ENCODE data around the gene TRAP1. TPM values are rescaled to one million over a fixed set of nuclear protein-coding genes. Genes with fewer than 3 reads are reported as not detected.

The TRAP1 gene
- total RNA-seq, 2 experiments from 2014 or later, result 185 to 242 TPM

- Histone ChIP-seq H3K9me3 (ENCODE audit: low read length) (no peaks in the 10 kb centered on the region), H3K4me3 (ENCODE audit: low read depth, low read length, poor library complexity, severe bottlenecking) (no peak overlapping the region), H2AFZ (ENCODE audit: low read length) (no peak overlapping the region), H3K27ac (ENCODE audit: low read depth, low read length, poor library complexity, severe bottlenecking) (no peak overlapping the region), H3K36me3 (ENCODE audit: insufficient read depth, low read length) (peaks cover 84% of the 10 kb centered on the region), H3K9me2 (ENCODE audit: insufficient read depth, low read length) (no peaks in the 10 kb centered on the region), H3K4me1 (ENCODE audit: insufficient read depth, low read length, poor library complexity, severe bottlenecking) (peaks cover 12% of the 10 kb centered on the region), H3K4me2 (ENCODE audit: low read length) (no peak overlapping the region), H3K79me2 (ENCODE audit: insufficient read depth, low read depth, low read length) (no peaks in the 10 kb centered on the region), H4K20me1 (ENCODE audit: insufficient read depth, low read length) (no peaks in the 10 kb centered on the region)
- no peak for DNase-seq (ENCODE audit: low spot score)
- POLR2A ChIA-PET, result no interaction called here
- no TSS peak for BruUV-seq (replicated peaks)
- intact Hi-C loops (cut with micrococcal nuclease; ENCODE audit: unreplicated experiment), result loop anchor here (5.0 kb wide), 1 partner anchor 141 kb away; no protein-coding TSS in a partner anchor
- TF ChIP-seq CTCF (conservative IDR thresholded peaks at IDR 0.05; ENCODE audit: low read length), result no peak
- TF ChIP-seq EZH2phosphoT487 (IDR thresholded peaks at IDR 0.05; ENCODE audit: borderline replicate concordance, low read depth, low read length), result no peak
- CTCF ChIA-PET (ENCODE audit: unreplicated experiment), result no interaction called here
Observed at GRCh38 chr16:3668626-3669025, 48.7 kb downstream of the TRAP1 start.

GRCh38 chr16:3665508-3665907, 51.8 kb downstream of the TRAP1 start:
- Histone ChIP-seq H4K20me1 (ENCODE audit: insufficient read depth, low read length) (no peaks in the 10 kb centered on the region), H2AFZ (ENCODE audit: low read length) (no peak overlapping the region), H3K79me2 (ENCODE audit: insufficient read depth, low read depth, low read length) (no peaks in the 10 kb centered on the region), H3K9me3 (ENCODE audit: low read length) (no peaks in the 10 kb centered on the region), H3K4me1 (ENCODE audit: insufficient read depth, low read length, poor library complexity, severe bottlenecking) (peaks cover 12% of the 10 kb centered on the region), H3K4me2 (ENCODE audit: low read length) (no peak overlapping the region), H3K36me3 (ENCODE audit: insufficient read depth, low read length) (peaks cover 84% of the 10 kb centered on the region), H3K4me3 (ENCODE audit: low read depth, low read length, poor library complexity, severe bottlenecking) (no peak overlapping the region), H3K27ac (ENCODE audit: low read depth, low read length, poor library complexity, severe bottlenecking) (no peak overlapping the region), H3K9me2 (ENCODE audit: insufficient read depth, low read length) (no peaks in the 10 kb centered on the region)
- intact Hi-C loops (cut with micrococcal nuclease; ENCODE audit: unreplicated experiment), result loop anchor here (5.0 kb wide), 1 partner anchor 138 kb away; no protein-coding TSS in a partner anchor
- DNase-seq (ENCODE audit: low spot score), result peak; percentile 57
- TF ChIP-seq EZH2phosphoT487 (IDR thresholded peaks at IDR 0.05; ENCODE audit: borderline replicate concordance, low read depth, low read length) (no peak), CTCF (conservative IDR thresholded peaks at IDR 0.05; ENCODE audit: low read length) (peak; percentile 68)
- no TSS peak for BruUV-seq (replicated peaks)
- POLR2A ChIA-PET, result no interaction called here
- CTCF ChIA-PET (ENCODE audit: unreplicated experiment), result no interaction called here

GRCh38 chr16:3664187-3664896, 53.0 kb downstream of the TRAP1 start:
- H3K4me2 ChIP-seq (ENCODE audit: low read length), result no peak overlapping the region
- no peaks in the 10 kb centered on the region for H3K9me2 ChIP-seq (ENCODE audit: insufficient read depth, low read length)
- no peak for TF ChIP-seq EZH2phosphoT487 (IDR thresholded peaks at IDR 0.05; ENCODE audit: borderline replicate concordance, low read depth, low read length)
- no peak for TF ChIP-seq CTCF (conservative IDR thresholded peaks at IDR 0.05; ENCODE audit: low read length)
- CTCF ChIA-PET (ENCODE audit: unreplicated experiment), result no interaction called here
- intact Hi-C loops (cut with micrococcal nuclease; ENCODE audit: unreplicated experiment), result no loop called here
- no peak overlapping the region for H3K27ac ChIP-seq (ENCODE audit: low read depth, low read length, poor library complexity, severe bottlenecking)
- peaks cover 12% of the 10 kb centered on the region for H3K4me1 ChIP-seq (ENCODE audit: insufficient read depth, low read length, poor library complexity, severe bottlenecking)
- no peak overlapping the region for H2AFZ ChIP-seq (ENCODE audit: low read length)
- H3K4me3 ChIP-seq (ENCODE audit: low read depth, low read length, poor library complexity, severe bottlenecking), result no peak overlapping the region
- DNase-seq (ENCODE audit: low spot score), result no peak
- H3K79me2 ChIP-seq (ENCODE audit: insufficient read depth, low read depth, low read length), result no peaks in the 10 kb centered on the region
- no TSS peak for BruUV-seq (replicated peaks)
- no peaks in the 10 kb centered on the region for H3K9me3 ChIP-seq (ENCODE audit: low read length)
- POLR2A ChIA-PET, result interaction anchor here (0.6 kb wide), 2 partner anchors 28 to 184 kb away, joined by 3 to 5 read pairs; no protein-coding TSS in a partner anchor
- H3K36me3 ChIP-seq (ENCODE audit: insufficient read depth, low read length), result peaks cover 90% of the 10 kb centered on the region
- no peaks in the 10 kb centered on the region for H4K20me1 ChIP-seq (ENCODE audit: insufficient read depth, low read length)

Data from OCI-LY7 (cell line).